Trophoblast cell (in vitro differentiated cells and primary cell): Measurements from ENCODE around the gene DEPDC1B.
A peak's percentile ranks its signal among the peaks of the same experiment; 100 is the strongest.
"Not testable (repeated sequence)": the region's sequence is repeated elsewhere in the genome, so short reads cannot be mapped to it uniquely, and the experiment has no call there.

Experiments used
- DNase-seq, 2 donors: peaks; one replicate each; pipeline ENCODE4 v3.0.0-alpha.2; 2016
- H2AFZ ChIP-seq: 2 replicates; pipeline ENCODE4 v1.6.1; 2013; ENCODE audit warnings: low read length, moderate library complexity, mild to moderate bottlenecking; ENCODE audit not compliant: insufficient read depth, poor library complexity
- H2AK5ac ChIP-seq: 2 replicates; pipeline ENCODE4 v1.6.1; 2013; ENCODE audit warnings: mild to moderate bottlenecking, low read length
- H2BK120ac ChIP-seq: 2 replicates; pipeline ENCODE4 v1.6.1; 2013; ENCODE audit warnings: low read length, mild to moderate bottlenecking, moderate library complexity; ENCODE audit not compliant: insufficient read depth, poor library complexity
- H2BK12ac ChIP-seq: 2 replicates; pipeline ENCODE4 v1.6.1; 2013; ENCODE audit warnings: mild to moderate bottlenecking, low read length, moderate library complexity
- H2BK5ac ChIP-seq: 2 replicates; pipeline ENCODE4 v1.6.1; 2013; ENCODE audit warnings: low read length, low read depth, moderate library complexity, mild to moderate bottlenecking; ENCODE audit not compliant: poor library complexity
- H3K14ac ChIP-seq: 2 replicates; pipeline ENCODE4 v1.6.1; 2013; ENCODE audit warnings: mild to moderate bottlenecking, low read length
- H3K18ac ChIP-seq: 2 replicates; pipeline ENCODE4 v1.6.1; 2013; ENCODE audit warnings: mild to moderate bottlenecking, low read length
- H3K23ac ChIP-seq: 2 replicates; pipeline ENCODE4 v1.6.1; 2013; ENCODE audit warnings: low read length
- H3K27ac ChIP-seq: 2 replicates; pipeline ENCODE4 v1.5.1; 2013; ENCODE audit warnings: low read depth, mild to moderate bottlenecking, inconsistent platforms, low read length, moderate library complexity
- H3K27me3 ChIP-seq: 2 replicates; pipeline ENCODE4 v1.6.1; 2013; ENCODE audit warnings: inconsistent platforms, mild to moderate bottlenecking, low read length, moderate library complexity; ENCODE audit not compliant: insufficient read depth
- H3K36me3 ChIP-seq, 2 experiments: 1 replicate in 1 of 2; 2 replicates in 1 of 2; pipeline ENCODE4 v1.6.1; 2013; ENCODE audit warnings: low read length in 2 of 2, mild to moderate bottlenecking in 2 of 2, moderate library complexity in 1 of 2; ENCODE audit not compliant: insufficient read depth in 2 of 2, control insufficient read depth in 1 of 2
- H3K4ac ChIP-seq: 2 replicates; pipeline ENCODE4 v1.6.1; 2013; ENCODE audit warnings: low read depth, mild to moderate bottlenecking, low read length, moderate library complexity
- H3K4me1 ChIP-seq, 2 experiments: 1 replicate in 1 of 2; 2 replicates in 1 of 2; pipeline ENCODE4 v1.6.1; 2013; ENCODE audit warnings: low read length in 2 of 2, mild to moderate bottlenecking in 2 of 2, moderate library complexity in 1 of 2; ENCODE audit not compliant: insufficient read depth in 2 of 2, control insufficient read depth in 1 of 2
- H3K4me2 ChIP-seq: 2 replicates; pipeline ENCODE4 v1.6.1; 2013; ENCODE audit warnings: inconsistent platforms, mild to moderate bottlenecking, low read length, moderate library complexity
- H3K4me3 ChIP-seq: 2 replicates; pipeline ENCODE4 v1.5.1; 2013; ENCODE audit warnings: mild to moderate bottlenecking, low read depth, low read length, inconsistent platforms
- H3K79me1 ChIP-seq: one replicate; pipeline ENCODE4 v1.6.1; 2013; ENCODE audit warnings: low read length
- H3K79me2 ChIP-seq: 2 replicates; pipeline ENCODE4 v1.6.1; 2013; ENCODE audit warnings: low read length, mild to moderate bottlenecking; ENCODE audit not compliant: control insufficient read depth, insufficient read depth, poor library complexity
- H3K9ac ChIP-seq: 2 replicates; pipeline ENCODE4 v1.6.1; 2013; ENCODE audit warnings: mild to moderate bottlenecking, low read length
- H3K9me3 ChIP-seq: 2 replicates; pipeline ENCODE4 v1.6.1; 2013; ENCODE audit warnings: low read depth, mild to moderate bottlenecking, control low read depth, inconsistent platforms, low read length; ENCODE audit not compliant: insufficient read depth
- H4K12ac ChIP-seq: 2 replicates; pipeline ENCODE4 v1.6.1; 2013; ENCODE audit warnings: low read depth, mild to moderate bottlenecking, low read length, moderate library complexity
- H4K8ac ChIP-seq: 2 replicates; pipeline ENCODE4 v1.6.1; 2013; ENCODE audit warnings: low read depth, mild to moderate bottlenecking, low read length, moderate library complexity
- H4K91ac ChIP-seq: one replicate; pipeline ENCODE4 v1.6.1; 2013; ENCODE audit warnings: low read depth, mild to moderate bottlenecking, low read length, moderate library complexity
- WGBS: extraction: QIAGEN DNeasy Blood & Tissue Kit; methylation state at CpG from one replicate; pipeline ENCODE4 v1.1.7; 2013; ENCODE audit warnings: missing lambda C conversion rate; ENCODE audit not compliant: insufficient read length, insufficient coverage; ENCODE audit errors: extremely low coverage; 5-methylcytosine and 5-hydroxymethylcytosine counted together

The DEPDC1B gene

GRCh38 chr5:60682007-60682406, 18.0 kb downstream of the DEPDC1B start:
- H3K4me1 ChIP-seq, H3K14ac ChIP-seq, H2AFZ ChIP-seq, H4K12ac ChIP-seq, DNase-seq, H2AK5ac ChIP-seq, H3K27me3 ChIP-seq, H4K91ac ChIP-seq, H4K8ac ChIP-seq, H3K4me2 ChIP-seq, H3K79me2 ChIP-seq, H3K4ac ChIP-seq, H3K9ac ChIP-seq, H3K79me1 ChIP-seq, H3K27ac ChIP-seq, H2BK12ac ChIP-seq, H2BK120ac ChIP-seq, H3K9me3 ChIP-seq, H3K23ac ChIP-seq, H3K18ac ChIP-seq, H3K4me3 ChIP-seq, H2BK5ac ChIP-seq: not testable (repeated sequence)
- peaks cover 8 to 12% of the 10 kb centered on the region in 2 experiments for H3K36me3 ChIP-seq
- WGBS = no CpG with 5 or more reads among the region's 5 CpGs

GRCh38 chr5:60679816-60680215, 20.1 kb downstream of the DEPDC1B start:
- Histone ChIP-seq H3K36me3 (peaks cover 0 to 4% of the 10 kb centered on the region in 2 experiments), H4K8ac (no peak overlapping the region), H3K79me2 (no peaks in the 10 kb centered on the region), H3K4me3 (no peak overlapping the region), H3K4me2 (no peak overlapping the region), H3K27ac (no peak overlapping the region), H3K9ac (no peak overlapping the region), H3K9me3 (no peaks in the 10 kb centered on the region), H4K12ac (no peak overlapping the region), H2BK12ac (no peak overlapping the region), H2BK5ac (no peak overlapping the region), H2AK5ac (no peak overlapping the region), H3K18ac (no peak overlapping the region), H3K4ac (no peak overlapping the region), H3K4me1 (no peaks in the 10 kb centered on the region), H3K23ac (no peak overlapping the region), H3K27me3 (no peaks in the 10 kb centered on the region), H3K79me1 (no peaks in the 10 kb centered on the region), H2BK120ac (no peak overlapping the region), H2AFZ (no peak overlapping the region), H3K14ac (no peak overlapping the region), H4K91ac (no peak overlapping the region)
- DNase-seq = no peak
- no CpG with 5 or more reads among the region's 2 CpGs for WGBS

DNA sequence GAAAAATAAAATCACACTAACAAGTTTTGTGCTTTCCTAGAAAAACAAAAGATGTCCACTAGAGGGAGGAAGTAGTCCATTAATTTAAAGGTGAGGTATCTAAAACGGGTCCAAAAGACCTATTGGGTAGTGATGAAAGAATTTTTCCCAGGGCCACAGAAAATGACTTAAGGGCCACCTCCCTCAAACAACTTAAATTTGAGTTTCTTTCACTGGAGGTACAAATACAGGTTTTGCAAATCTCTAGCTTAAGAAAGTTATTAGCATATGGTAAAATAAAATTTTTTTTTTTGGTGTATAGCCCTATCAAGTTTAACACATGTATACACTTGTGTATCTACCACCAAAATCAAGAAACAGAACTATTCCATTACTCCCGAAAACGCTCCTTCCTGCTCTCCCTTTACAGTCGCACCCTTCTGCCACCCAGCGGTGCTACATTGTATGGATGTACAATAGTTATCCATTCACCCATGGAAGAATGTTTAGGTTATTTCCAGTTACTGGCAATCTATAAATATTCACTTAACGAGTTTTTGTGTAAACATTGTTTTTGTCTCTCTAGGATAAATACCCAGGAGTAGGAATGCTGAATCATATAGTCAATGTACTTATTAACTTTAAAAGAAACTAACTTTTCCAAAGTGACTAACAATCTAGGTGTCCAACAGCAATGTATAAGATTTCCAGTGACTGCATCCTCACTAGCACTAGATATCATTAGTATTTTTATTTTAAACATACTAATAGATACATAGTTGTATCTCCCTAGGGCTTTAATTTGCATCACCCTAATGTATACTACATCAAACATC, 21.9 kb downstream of the DEPDC1B start:
- H3K14ac ChIP-seq = no peak overlapping the region
- no peak overlapping the region for H3K27ac ChIP-seq
- H3K79me2 ChIP-seq = no peaks in the 10 kb centered on the region
- no peak overlapping the region for H3K4me3 ChIP-seq
- no peak overlapping the region for H2AK5ac ChIP-seq
- H2BK12ac ChIP-seq = no peak overlapping the region
- no peaks in the 10 kb centered on the region for H3K79me1 ChIP-seq
- H3K36me3 ChIP-seq = peaks cover 0 to 2% of the 10 kb centered on the region in 2 experiments
- no peak overlapping the region for H2BK120ac ChIP-seq
- H2BK5ac ChIP-seq = no peak overlapping the region
- no peak overlapping the region for H3K9ac ChIP-seq
- peaks cover 0 to 3% of the 10 kb centered on the region in 2 experiments for H3K4me1 ChIP-seq
- H4K8ac ChIP-seq = no peak overlapping the region
- no peaks in the 10 kb centered on the region for H3K9me3 ChIP-seq
- H2AFZ ChIP-seq = no peak overlapping the region
- WGBS = no CpG with 5 or more reads among the region's 6 CpGs
- no peaks in the 10 kb centered on the region for H3K27me3 ChIP-seq
- DNase-seq = peak in 1 of 2 donors; percentile 76
- no peak overlapping the region for H4K91ac ChIP-seq
- no peak overlapping the region for H3K4ac ChIP-seq
- H4K12ac ChIP-seq = no peak overlapping the region
- no peak overlapping the region for H3K18ac ChIP-seq
- no peak overlapping the region for H3K4me2 ChIP-seq
- no peak overlapping the region for H3K23ac ChIP-seq

- Histone ChIP-seq H3K9ac (no peak overlapping the region), H4K12ac (no peak overlapping the region), H3K27ac (no peak overlapping the region), H3K36me3 (no peaks in the 10 kb centered on the region), H4K91ac (no peak overlapping the region), H2BK12ac (no peak overlapping the region), H3K79me1 (no peaks in the 10 kb centered on the region), H2AFZ (no peak overlapping the region), H2AK5ac (no peak overlapping the region), H3K27me3 (no peaks in the 10 kb centered on the region), H2BK120ac (no peak overlapping the region), H3K4ac (no peak overlapping the region), H3K4me3 (no peak overlapping the region), H3K23ac (no peak overlapping the region), H3K4me2 (no peak overlapping the region), H3K9me3 (no peaks in the 10 kb centered on the region), H3K18ac (no peak overlapping the region), H4K8ac (no peak overlapping the region), H3K79me2 (no peaks in the 10 kb centered on the region), H3K4me1 (peaks cover 0 to 3% of the 10 kb centered on the region in 2 experiments), H2BK5ac (no peak overlapping the region), H3K14ac (no peak overlapping the region)
- DNase-seq = no peak
- no CpG with 5 or more reads among the region's 1 CpG for WGBS
These were observed 24.7 kb downstream of the DEPDC1B start for GRCh38 chr5:60675286-60675685.
